NCI-H226 (cell line): ENCODE data around the gene ZNF155.

Source experiments
- DNase-seq: peaks from one replicate; pipeline ENCODE4 v3.0.0-alpha.2; 2015

Gene ZNF155

DNA sequence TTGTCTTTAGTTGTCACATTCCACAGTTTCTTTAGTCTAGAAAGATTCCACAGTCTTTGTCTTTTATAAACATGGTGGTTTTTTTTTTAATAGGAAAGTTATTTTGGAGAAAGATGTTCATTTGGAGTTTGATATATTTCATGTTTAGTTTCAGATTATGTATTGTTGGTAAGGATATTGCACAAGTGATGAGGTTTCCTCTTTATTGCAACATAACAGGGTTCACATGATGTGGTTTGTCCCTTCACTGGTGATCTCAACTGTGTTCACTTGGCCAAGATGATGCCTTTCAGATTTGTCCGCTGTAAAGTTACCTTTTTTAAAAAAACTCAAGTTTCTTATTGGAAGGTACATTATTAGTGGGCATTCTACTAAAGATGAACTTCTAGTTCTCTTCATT is 22.0 kb downstream of the ZNF155 start:
- no peak for DNase-seq

DNA sequence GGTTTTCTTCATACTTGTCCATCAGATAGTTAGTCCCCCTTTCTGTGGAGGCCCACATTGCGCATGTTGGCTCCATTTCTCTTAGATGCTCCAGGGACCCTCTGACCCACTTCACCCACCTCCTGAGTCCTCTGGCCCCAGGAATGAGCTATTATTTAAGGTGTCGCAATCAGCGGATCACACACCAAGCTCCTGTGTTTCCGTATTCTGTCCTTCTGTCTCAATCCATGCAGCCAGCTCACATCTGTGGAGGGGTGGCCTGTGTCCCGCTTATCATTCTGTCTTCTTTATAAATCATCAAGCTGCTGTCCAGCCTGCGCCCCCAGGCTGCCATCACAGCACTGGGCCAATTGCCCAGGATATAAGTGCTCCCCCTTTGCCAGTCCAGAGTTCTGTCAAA is 23.5 kb downstream of the ZNF155 start:
- DNase-seq, result no peak

DNA sequence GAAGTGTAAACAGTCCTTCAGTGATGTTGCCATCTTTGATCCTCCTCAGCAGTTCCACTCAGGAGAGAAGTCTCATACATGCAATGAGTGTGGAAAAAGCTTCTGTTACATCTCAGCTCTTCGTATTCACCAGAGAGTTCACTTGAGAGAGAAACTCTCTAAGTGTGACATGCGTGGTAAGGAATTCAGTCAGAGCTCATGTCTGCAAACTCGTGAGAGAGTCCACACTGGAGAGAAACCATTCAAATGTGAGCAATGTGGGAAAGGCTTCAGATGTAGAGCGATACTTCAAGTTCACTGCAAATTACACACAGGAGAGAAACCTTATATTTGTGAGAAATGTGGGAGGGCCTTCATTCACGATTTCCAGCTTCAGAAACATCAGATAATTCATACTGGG is 26.5 kb downstream of the ZNF155 start:
- no peak for DNase-seq

DNA sequence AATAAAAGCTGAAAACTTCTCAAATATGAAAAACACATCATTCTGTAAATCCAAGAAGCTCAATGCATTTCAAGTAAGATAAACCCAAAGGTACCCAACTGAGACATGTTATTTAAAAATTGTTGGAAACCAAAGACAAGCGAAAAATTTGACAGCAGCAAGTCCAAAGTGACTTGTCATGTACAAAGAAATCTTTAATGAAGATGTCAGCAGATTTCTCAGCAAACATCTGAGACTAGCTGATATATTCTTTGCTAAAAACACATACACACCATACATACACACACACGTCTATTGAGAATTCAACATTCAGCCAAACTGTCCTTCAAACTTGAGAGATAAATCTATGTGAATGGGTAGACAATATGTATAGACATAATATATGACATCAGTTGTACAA is 35.5 kb downstream of the ZNF155 start:
- DNase-seq, result no peak

DNA sequence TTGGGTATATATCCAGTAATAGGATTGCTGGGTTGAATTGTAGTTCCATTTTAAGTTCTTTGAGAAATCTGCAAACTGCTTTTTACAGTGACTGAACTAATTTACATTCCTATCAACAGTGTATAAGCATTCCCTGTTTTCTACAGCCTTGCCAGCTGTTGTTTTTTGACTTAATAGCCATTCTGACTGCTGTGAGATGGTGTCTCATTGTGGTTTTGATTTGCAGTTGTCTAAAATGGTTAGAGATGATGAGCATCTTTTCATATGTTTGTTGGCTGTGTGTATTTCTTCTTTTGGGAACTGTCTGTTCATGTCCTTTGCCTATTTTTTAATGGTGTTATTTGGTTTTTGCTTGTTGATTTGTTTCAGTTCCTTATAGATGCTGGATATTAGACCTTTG is 37.2 kb downstream of the ZNF155 start:
- DNase-seq, result no peak

DNA sequence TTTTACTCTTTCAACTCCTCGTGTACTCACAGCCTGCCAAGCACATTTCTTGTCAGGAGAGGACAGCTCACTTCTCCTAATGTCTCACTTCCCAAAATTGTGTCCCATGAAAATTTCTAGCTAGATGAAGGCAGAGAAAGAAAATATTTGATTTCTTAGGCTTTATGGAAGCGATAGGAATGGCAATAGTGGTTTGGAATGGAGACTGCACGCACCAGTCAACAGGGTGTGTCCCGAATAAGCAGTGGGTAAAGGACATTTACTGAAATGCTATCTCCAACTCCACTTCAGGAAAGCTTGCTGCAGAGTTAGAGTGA is 40.9 kb downstream of the ZNF155 start:
- DNase-seq, result no peak

DNA sequence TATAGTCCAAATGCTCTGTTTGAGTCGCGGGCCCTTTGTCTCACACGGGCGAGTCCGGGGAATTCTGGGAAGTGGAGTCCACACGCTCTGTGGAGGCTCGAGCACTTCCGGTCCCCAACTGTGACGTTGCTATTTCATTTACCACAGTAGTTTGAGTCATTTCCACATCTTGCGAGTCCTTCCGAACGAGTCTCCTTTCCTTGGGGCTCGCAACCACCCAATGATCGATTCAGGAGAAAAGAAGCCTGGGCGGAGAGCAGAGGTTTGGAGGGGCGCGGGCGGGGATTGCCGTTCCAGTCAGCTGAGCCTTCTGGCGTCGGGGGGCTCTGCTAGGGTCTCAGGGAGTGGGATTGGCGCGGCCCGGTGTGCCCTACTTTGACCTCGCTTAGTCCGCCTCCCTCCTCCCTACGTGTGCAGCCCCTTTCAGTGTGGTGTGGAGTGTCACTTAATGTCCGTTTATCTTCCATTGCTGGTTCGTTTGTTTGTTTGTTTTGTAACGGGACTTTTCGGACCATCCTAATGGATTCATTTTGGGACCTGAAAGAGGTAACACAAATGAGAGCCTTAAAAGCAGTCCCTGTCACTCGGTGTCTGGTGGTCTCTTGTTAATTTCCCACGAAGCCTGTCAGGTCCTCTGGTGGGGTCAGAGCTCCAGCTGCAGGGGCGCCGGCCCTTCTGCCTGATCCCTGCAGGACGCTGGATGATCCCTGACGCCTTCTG is 41.4 kb downstream of the ZNF155 start, which contains the start of gene ZNF222:
TSS of gene ZNF222 (plus strand) at position 163 of the 720 bp plus-strand sequence. CDS start at position 221, 58 bp downstream.
- DNase-seq, result peak; percentile 79

DNA sequence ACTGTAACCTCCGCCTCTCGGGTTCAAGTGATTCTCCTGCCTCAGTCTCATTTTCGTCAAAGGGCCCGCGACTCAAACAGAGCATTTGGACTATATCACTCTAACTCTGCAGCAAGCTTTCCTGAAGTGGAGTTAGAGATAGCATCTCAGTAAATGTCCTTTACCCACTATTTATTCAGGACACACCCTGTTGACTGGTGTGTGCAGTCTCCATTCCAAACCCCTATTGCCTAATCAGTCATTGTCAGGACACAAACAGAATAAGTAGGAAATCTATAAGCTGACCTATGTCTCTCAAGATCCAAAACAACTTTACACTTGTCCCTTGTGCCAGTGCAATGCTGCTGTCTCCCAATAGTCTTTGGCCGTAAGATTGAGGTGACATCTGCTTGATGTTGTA is 42.6 kb downstream of the ZNF155 start:
- no peak for DNase-seq

DNA sequence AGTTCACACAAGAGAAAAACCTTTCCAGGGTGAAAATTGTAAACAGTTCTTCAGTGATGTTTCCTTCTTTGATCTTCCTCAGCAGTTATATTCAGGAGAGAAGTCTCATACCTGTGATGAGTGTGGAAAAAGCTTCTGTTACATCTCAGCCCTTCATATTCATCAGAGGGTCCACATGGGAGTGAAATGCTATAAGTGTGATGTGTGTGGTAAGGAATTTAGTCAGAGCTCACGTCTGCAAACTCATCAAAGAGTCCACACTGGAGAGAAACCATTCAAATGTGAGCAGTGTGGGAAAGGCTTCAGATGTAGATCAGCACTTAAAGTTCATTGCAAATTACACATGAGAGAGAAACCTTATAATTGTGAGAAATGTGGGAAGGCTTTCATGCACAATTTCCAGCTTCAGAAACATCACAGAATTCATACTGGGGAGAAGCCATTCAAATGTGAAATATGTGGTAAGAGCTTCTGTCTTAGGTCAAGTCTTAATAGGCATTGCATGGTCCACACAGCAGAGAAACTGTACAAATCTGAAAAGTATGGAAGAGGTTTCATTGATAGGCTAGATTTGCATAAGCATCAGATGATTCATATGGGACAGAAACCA is 48.1 kb downstream of the ZNF155 start:
- no peak for DNase-seq

DNA sequence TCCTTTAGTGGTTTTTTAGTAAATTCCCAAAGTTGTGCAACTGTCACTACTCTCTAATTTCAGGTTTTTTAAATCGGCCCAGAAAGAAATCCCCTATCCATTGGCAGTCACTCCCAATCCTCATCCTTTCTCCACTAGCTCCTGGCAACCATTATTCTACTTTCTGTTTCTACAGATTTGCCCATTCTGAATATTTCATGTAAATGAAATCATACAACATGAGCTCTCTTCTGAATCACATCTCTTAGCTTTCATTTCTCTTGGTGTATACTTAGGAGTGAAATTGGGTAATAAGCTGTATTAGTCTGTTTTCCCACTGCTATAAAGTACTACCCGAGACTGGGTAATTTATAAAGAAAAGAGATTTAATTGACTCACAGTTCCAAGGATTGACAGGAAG is 58.2 kb downstream of the ZNF155 start:
- no peak for DNase-seq
